GM10847 (cell line): ENCODE data around the gene GDF15.

ENCODE experiments used
- POLR2A ChIP-seq: IDR thresholded peaks from 2 replicates; pipeline ENCODE4 v1.6.1; 2011; ENCODE audit not compliant: insufficient read length; ENCODE audit errors: extremely low read depth

GDF15 gene

GRCh38 chr19:18357041-18357440, 28.9 kb upstream of the GDF15 start:
- TF ChIP-seq POLR2A: no peak

- no peak for TF ChIP-seq POLR2A
These were observed 24.3 kb upstream of the GDF15 start for GRCh38 chr19:18361646-18362045.

DNA sequence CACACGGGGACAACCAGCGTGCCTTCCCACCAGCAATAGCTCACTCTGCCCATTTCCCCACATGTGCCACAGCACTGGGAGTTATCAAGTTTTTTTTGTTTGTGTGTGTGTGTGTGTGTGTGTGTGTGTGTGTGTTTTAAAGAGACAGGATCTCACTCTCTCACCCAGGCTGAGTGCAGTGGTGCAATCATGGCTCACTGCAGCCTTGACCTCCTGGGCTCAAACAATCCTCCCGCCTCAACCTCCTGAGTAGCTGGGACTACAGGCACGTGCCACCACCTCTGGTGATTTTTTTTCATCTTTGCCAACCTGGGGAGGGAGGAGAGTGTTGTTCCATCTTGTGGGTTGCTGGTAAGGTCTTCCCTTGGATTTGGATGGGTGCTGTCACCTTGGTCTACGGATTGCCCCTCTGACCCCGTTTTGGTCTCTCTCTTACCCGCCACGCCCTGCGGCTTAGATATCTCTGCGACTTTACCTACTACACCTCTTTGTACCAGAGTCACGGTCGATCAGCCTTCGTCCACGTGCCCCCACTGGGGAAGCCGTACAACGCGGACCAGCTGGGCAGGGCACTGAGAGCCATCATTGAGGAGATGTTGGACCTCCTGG, 22.9 kb upstream of the GDF15 start:
- TF ChIP-seq POLR2A: no peak

DNA sequence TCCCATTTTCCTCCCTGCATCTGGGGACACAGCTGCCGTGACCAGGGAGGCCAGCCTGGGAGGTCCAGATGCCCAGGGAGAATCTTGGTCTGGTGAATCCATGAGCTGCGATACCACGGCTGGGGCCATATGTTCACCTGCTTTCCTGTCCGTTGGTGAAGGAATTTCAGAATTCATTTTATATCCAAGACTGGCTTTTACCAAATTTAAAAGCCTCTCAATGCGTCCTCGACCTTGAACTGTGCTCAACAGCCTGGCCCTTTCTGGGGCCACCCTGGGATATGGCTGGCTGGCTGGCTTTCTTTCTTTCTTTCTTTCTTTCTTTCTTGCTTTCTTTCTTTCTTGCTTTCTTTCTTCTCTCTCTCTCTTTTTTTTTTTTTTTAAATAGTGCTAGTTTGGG, 22.2 kb upstream of the GDF15 start:
- TF ChIP-seq POLR2A: no peak

GRCh38 chr19:18364826-18365528, 21.0 kb upstream of the GDF15 start:
- TF ChIP-seq POLR2A: no peak

- TF ChIP-seq POLR2A: no peak
These were observed 19.9 kb upstream of the GDF15 start for GRCh38 chr19:18366021-18366435.

- TF ChIP-seq POLR2A: no peak
These were observed 17.3 kb upstream of the GDF15 start for GRCh38 chr19:18368504-18369222.

DNA sequence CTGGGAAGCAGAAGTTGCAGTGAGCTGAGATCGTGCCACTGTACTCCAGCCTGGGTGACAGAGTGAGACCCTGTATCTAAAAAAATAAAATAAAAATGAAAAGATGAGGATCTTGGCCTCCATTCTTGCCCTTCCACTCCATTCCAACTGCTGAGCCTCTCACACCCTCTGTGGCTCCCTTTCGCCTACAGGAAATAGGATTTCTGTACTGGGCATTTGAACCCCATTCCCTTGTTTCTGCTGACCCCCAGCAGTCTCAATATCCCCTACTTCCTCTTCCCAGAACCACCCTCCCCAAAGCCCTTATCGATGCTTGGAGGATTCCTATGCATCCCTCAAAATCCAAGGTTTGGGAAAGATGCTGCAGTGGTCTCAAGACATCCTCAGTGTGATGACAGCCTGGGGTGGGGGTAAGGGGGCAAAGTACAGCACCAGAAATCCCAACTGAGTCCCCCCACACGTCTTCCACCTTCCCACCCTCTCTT, 12.5 kb upstream of the GDF15 start:
- no peak for TF ChIP-seq POLR2A

DNA sequence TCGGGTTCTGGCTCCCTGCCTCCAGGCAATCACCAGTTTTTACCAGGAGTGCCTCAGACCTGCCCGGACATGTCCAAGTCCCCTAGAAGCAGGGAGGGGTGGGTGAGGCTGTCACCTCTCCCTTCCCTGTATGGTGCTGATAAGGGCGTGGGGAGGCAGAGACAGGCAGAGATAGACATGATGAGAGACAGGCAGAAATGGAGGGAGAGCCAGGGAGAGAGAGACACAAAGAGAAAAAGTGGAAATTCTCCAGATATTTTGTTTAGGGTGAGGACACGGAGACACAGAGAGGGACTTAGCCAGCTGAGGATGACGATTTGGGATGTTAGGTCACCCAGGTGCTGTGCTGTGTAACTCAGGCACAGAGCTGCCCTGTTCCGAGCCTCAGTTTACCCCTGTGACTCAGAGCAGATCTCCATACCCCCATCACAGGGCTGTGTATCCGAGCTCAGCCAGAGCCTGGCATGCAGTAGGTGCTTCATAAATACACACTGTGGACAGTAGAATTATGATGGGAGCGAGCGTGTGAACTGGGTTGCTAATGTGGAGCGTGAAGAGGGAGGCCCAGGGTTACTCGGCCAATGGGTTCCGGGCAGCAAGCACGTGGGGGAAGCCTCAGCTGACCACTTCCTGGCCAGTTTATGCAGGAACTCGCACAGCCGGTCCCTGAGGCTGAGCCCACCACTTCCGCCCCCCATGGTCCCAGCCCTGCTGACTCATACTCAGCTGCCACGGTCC, 11.9 kb upstream of the GDF15 start:
- TF ChIP-seq POLR2A: peak; percentile 48

- TF ChIP-seq POLR2A: no peak
These were observed 8.9 kb upstream of the GDF15 start for GRCh38 chr19:18377026-18377425.

DNA sequence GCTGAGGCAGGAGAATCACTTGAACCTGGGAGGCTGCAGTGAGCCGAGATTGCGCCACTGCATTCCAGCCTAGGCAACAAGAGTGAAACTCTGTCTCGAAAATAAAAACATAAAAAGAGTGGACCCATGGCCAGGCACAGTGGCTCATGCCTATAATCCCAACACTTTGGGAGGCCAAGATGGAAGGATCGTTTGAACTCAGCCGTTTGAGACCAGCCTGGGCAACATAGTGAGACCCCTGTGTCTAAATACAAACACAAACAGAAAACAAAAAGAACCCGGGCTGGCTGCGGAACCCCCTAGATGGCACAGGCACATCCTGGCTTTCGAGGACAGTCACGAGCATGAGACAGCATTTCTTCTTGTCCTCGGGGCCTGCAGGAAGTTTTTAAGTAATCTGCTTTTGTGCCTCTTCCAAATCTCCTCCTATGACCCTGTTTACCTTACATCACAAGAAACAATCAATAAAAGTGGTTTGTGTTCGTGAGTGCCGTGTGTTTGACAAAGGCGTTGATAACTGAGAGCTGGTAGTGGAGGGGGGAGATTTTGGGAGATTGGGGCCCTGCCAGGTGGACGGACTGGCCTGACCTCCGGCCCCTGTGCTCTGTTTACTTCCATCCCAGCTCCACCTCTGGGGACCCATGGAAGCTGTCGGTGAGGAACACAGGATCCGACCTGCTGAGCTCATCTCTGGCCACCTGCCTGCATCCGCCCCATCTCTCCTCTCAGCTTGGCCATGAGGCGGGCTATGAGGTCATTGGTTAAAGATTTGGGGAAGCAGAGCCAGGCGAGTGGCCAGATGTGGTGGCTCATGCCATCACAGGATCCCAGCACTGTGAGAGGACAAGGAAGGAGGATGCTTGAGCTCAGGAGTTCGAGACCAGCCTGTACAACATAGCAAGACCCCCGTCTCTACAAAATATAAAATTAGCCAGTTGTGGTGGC, 5.9 kb upstream of the GDF15 start:
- TF ChIP-seq POLR2A: no peak

- no peak for TF ChIP-seq POLR2A
These were observed 5.1 kb upstream of the GDF15 start for GRCh38 chr19:18380843-18381242.

DNA sequence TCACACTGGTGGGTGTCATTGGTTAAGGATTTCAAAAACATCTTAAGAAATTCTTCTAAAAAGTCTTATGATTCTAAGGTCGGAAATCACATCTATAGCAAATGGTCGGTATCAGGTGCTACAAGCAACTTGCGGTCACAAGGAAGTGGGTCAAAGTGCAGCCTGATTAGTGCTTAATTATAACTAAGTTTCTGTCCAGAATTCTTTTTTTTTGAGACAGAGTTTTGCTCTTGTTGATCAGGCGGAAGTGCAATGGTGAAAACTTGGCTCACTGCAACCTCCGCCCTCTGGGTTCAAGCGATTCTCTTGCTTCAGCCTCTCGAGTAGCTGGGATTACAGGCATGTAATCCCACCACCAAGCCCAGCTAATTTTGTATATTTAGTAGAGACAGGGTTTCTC, 1.2 kb upstream of the GDF15 start:
- no peak for TF ChIP-seq POLR2A

DNA sequence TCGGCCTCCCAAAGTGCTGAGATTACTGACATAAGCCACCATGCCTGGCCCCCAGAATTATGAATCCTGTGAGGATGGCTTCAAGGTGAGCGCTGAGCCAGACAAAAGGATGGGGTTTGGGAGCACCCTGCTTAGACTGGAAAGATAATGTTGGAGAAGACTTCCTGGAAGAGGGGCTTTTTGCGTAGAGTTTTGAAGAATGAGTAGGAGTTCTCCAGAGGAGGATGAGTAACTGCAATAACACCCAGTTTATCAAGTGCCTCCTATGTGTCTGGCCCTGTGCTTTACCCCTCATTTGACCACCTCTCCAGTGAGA, 641 bp upstream of the GDF15 start:
- TF ChIP-seq POLR2A: no peak

GRCh38 chr19:18386543-18387271, 749 bp downstream of the GDF15 start:
- no peak for TF ChIP-seq POLR2A
